WTC11 (cell line): ENCODE measurements around the gene TRPM2. TPM values are rescaled to one million over a fixed set of nuclear protein-coding genes. Genes with fewer than 3 reads are reported as not detected.

Source experiments
- ATAC-seq: fragments of 200-7000 bp; cut with Tn5 transposase; 2 replicates; pipeline ENCODE4 v1.10.0; 2021; ENCODE audit warnings: mild to moderate bottlenecking, moderate library complexity
- CTCF ChIA-PET: fragments of 300-600 bp; sonication (Branson Sonifier 250); formaldehyde crosslinking; loops from one replicate; lab custom pipeline; 2021; ENCODE audit warnings: antibody characterized with exemption; lab: Charles Lee
- POLR2A ChIA-PET: fragments of 350-600 bp; sonication (Branson Sonifier 250); formaldehyde crosslinking; loops from one replicate; lab custom pipeline; 2021; ENCODE audit warnings: antibody characterized with exemption; lab: Charles Lee
- DNase-seq: peaks from one replicate; pipeline ENCODE4 v3.0.0; 2021; ENCODE audit warnings: low spot score
- H3K27ac Mint-ChIP-seq: 2 replicates; pipeline ENCODE4 v1.8.0; 2021; ENCODE audit warnings: mixed read lengths
- H3K27me3 Mint-ChIP-seq: 2 replicates; pipeline ENCODE4 v1.8.0; 2021; ENCODE audit warnings: low read depth, mild to moderate bottlenecking, moderate library complexity, mixed read lengths
- H3K36me3 Mint-ChIP-seq: 2 replicates; pipeline ENCODE4 v1.8.0; 2021; ENCODE audit warnings: mixed read lengths
- H3K4me1 Mint-ChIP-seq: 2 replicates; pipeline ENCODE4 v1.8.0; 2022; ENCODE audit warnings: mixed read lengths
- H3K4me3 Mint-ChIP-seq: 2 replicates; pipeline ENCODE4 v1.8.0; 2021; ENCODE audit warnings: mild to moderate bottlenecking, moderate library complexity, mixed read lengths
- H3K9me3 Mint-ChIP-seq: 2 replicates; pipeline ENCODE4 v1.8.0; 2021; ENCODE audit warnings: mixed read lengths
- ATF1 ChIP-seq: sonication (generic); formaldehyde crosslinking; IDR thresholded peaks from 2 replicates; pipeline ENCODE4 v1.8.1; 2023; ENCODE audit warnings: mild to moderate bottlenecking, moderate library complexity, missing genetic modification reagents
- CBFB ChIP-seq: sonication (generic); formaldehyde crosslinking; IDR thresholded peaks from 2 replicates; pipeline ENCODE4 v1.8.1; 2022; ENCODE audit warnings: mild to moderate bottlenecking, low read depth, missing genetic modification reagents
- E2F5 ChIP-seq: sonication (generic); formaldehyde crosslinking; IDR thresholded peaks from 2 replicates; pipeline ENCODE4 v1.8.1; 2022; ENCODE audit warnings: mild to moderate bottlenecking, moderate library complexity, missing genetic modification reagents
- FOXP1 ChIP-seq: sonication (generic); formaldehyde crosslinking; IDR thresholded peaks from 2 replicates; pipeline ENCODE4 v1.8.0; 2022; ENCODE audit warnings: missing genetic modification reagents, mild to moderate bottlenecking, moderate library complexity, borderline replicate concordance
- GRHL2 ChIP-seq: fragments of 250-450 bp; sonication (Bioruptor Pico); IDR thresholded peaks from 2 replicates; pipeline ENCODE4 v1.8.0; 2022; ENCODE audit warnings: mild to moderate bottlenecking, moderate library complexity; ENCODE audit not compliant: insufficient replicate concordance, severe bottlenecking
- HMGA2 ChIP-seq: fragments of 250-450 bp; sonication (Bioruptor Pico); IDR thresholded peaks from 2 replicates; pipeline ENCODE4 v1.4.0; 2021; ENCODE audit warnings: mild to moderate bottlenecking, moderate library complexity
- MLX ChIP-seq: sonication (generic); formaldehyde crosslinking; IDR thresholded peaks from 2 replicates; pipeline ENCODE4 v1.8.1; 2023; ENCODE audit warnings: mild to moderate bottlenecking, missing genetic modification reagents, moderate library complexity
- MXD4 ChIP-seq: fragments of 250-450 bp; sonication (Bioruptor Pico); IDR thresholded peaks from 2 replicates; pipeline ENCODE4 v1.8.0; 2021; ENCODE audit warnings: mild to moderate bottlenecking, moderate library complexity, borderline replicate concordance
- MYBL2 ChIP-seq: sonication (generic); formaldehyde crosslinking; IDR thresholded peaks from 2 replicates; pipeline ENCODE4 v1.8.1; 2023; ENCODE audit warnings: mild to moderate bottlenecking, moderate library complexity, missing genetic modification reagents
- ZNF121 ChIP-seq: sonication (generic); formaldehyde crosslinking; IDR thresholded peaks from 2 replicates; pipeline ENCODE4 v1.8.0; 2023; ENCODE audit warnings: missing genetic modification reagents
- ZNF138 ChIP-seq: sonication (generic); formaldehyde crosslinking; conservative IDR thresholded peaks from 2 replicates; pipeline ENCODE4 v1.8.1; 2022; ENCODE audit warnings: mild to moderate bottlenecking, moderate library complexity, missing genetic modification reagents
- ZNF232 ChIP-seq: sonication (generic); formaldehyde crosslinking; IDR thresholded peaks from 2 replicates; pipeline ENCODE4 v1.8.0; 2022; ENCODE audit warnings: mild to moderate bottlenecking, missing genetic modification reagents
- total RNA-seq: library from RNA; stranded (reverse); gene quantifications from 3 replicates; pipeline ENCODE4 v1.2.3, GENCODE V29; 2021
- TF ChIP-seq, protein P1 (sequence below): sonication (generic); formaldehyde crosslinking; IDR thresholded peaks from 2 replicates; pipeline ENCODE4 v1.8.0; 2022; ENCODE audit warnings: mild to moderate bottlenecking, missing genetic modification reagents
- TF ChIP-seq, protein P2 (sequence below): sonication (generic); formaldehyde crosslinking; IDR thresholded peaks from 2 replicates; pipeline ENCODE4 v1.8.1; 2023; ENCODE audit warnings: mild to moderate bottlenecking, missing genetic modification reagents, moderate library complexity
- TF ChIP-seq, protein P3 (sequence below): fragments of 250-450 bp; sonication (Bioruptor Pico); IDR thresholded peaks from 2 replicates; pipeline ENCODE4 v1.9.0; 2021; ENCODE audit warnings: mild to moderate bottlenecking, borderline replicate concordance
- TF ChIP-seq, protein P4 (sequence below): sonication (generic); formaldehyde crosslinking; IDR thresholded peaks from 2 replicates; pipeline ENCODE4 v1.8.0; 2022; ENCODE audit warnings: missing genetic modification reagents
- TF ChIP-seq, protein P5 (sequence below): sonication (generic); formaldehyde crosslinking; IDR thresholded peaks from 2 replicates; pipeline ENCODE4 v1.8.0; 2023; ENCODE audit warnings: missing genetic modification reagents, mild to moderate bottlenecking, borderline replicate concordance
- TF ChIP-seq, protein P6 (sequence below): sonication (generic); formaldehyde crosslinking; IDR thresholded peaks from 2 replicates; pipeline ENCODE4 v1.8.0; 2022; ENCODE audit warnings: mild to moderate bottlenecking, missing genetic modification reagents

TRPM2 gene
- total RNA-seq, 1 experiment from 2014 or later, result 0.92 TPM

DNA sequence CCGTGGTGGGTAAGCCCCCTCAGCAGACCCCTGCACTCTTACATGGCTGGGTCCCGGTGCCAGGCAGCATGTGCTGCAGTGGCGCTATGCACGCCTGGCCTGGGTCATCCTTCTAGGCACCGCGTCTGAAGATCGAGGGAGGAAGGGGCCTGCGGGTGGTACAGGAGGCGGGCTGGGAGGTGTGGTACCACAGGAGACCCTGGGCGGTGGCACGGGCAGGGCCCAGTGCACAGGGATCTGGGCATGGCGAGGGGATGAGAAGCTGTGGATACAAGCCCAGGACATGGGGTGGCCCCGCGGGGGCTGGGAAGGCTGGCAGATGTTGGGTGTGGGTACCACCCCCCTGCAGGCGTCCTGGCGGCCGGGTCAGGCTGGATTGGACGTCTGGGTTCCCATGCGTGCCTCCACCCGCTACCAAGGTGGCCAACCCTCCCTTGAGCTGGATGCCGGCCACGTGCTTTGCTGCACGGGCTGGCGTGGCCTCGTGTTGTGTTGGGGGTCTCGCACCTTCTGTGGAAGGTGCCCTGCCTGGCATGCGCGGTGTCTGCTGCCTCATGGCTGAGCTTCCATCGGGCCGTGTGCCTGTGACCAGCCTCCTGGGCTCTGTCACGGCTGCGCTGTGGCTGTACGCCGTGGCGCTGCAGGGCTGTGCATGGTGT, 33.9 kb upstream of the TRPM2 start:
- Mint-ChIP-seq H3K27me3 (no peaks in the 10 kb centered on the region), H3K4me1 (no peaks in the 10 kb centered on the region), H3K9me3 (no peaks in the 10 kb centered on the region), H3K27ac (no peak overlapping the region), H3K36me3 (peaks cover 3% of the 10 kb centered on the region; the same call in 1 of the 2 replicates), H3K4me3 (no peak overlapping the region)
- POLR2A ChIA-PET, result interaction anchor here (0.6 kb wide), 1 partner anchor 968 kb away, joined by 4 read pairs; the partner anchor contains the start of gene POFUT2
- ATAC-seq (no peak), DNase-seq (no peak)
- CTCF ChIA-PET, result interaction anchor here (1.5 to 1.9 kb wide), 2 partner anchors 19 to 22 kb away, joined by 6 read pairs; no protein-coding TSS in a partner anchor
- no peak for TF ChIP-seq E2F5
- TF ChIP-seq, protein P1, sequence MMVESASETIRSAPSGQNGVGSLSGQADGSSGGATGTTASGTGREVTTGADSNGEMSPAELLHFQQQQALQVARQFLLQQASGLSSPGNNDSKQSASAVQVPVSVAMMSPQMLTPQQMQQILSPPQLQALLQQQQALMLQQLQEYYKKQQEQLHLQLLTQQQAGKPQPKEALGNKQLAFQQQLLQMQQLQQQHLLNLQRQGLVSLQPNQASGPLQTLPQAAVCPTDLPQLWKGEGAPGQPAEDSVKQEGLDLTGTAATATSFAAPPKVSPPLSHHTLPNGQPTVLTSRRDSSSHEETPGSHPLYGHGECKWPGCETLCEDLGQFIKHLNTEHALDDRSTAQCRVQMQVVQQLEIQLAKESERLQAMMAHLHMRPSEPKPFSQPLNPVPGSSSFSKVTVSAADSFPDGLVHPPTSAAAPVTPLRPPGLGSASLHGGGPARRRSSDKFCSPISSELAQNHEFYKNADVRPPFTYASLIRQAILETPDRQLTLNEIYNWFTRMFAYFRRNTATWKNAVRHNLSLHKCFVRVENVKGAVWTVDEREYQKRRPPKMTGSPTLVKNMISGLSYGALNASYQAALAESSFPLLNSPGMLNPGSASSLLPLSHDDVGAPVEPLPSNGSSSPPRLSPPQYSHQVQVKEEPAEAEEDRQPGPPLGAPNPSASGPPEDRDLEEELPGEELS (CRISPR knock-in tag), result no peak
- TF ChIP-seq ZNF138, result no peak
- no peak for TF ChIP-seq ZNF121 (CRISPR knock-in tag)
- TF ChIP-seq ZNF232 (CRISPR knock-in tag), result no peak
- TF ChIP-seq ATF1 (CRISPR knock-in tag), result no peak
- TF ChIP-seq FOXP1 (CRISPR knock-in tag), result no peak
- TF ChIP-seq, protein P2, sequence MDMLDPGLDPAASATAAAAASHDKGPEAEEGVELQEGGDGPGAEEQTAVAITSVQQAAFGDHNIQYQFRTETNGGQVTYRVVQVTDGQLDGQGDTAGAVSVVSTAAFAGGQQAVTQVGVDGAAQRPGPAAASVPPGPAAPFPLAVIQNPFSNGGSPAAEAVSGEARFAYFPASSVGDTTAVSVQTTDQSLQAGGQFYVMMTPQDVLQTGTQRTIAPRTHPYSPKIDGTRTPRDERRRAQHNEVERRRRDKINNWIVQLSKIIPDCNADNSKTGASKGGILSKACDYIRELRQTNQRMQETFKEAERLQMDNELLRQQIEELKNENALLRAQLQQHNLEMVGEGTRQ (CRISPR knock-in tag), result no peak
- TF ChIP-seq HMGA2 (CRISPR knock-in tag), result no peak
- no peak for TF ChIP-seq MLX (CRISPR knock-in tag)
- TF ChIP-seq, protein P3, sequence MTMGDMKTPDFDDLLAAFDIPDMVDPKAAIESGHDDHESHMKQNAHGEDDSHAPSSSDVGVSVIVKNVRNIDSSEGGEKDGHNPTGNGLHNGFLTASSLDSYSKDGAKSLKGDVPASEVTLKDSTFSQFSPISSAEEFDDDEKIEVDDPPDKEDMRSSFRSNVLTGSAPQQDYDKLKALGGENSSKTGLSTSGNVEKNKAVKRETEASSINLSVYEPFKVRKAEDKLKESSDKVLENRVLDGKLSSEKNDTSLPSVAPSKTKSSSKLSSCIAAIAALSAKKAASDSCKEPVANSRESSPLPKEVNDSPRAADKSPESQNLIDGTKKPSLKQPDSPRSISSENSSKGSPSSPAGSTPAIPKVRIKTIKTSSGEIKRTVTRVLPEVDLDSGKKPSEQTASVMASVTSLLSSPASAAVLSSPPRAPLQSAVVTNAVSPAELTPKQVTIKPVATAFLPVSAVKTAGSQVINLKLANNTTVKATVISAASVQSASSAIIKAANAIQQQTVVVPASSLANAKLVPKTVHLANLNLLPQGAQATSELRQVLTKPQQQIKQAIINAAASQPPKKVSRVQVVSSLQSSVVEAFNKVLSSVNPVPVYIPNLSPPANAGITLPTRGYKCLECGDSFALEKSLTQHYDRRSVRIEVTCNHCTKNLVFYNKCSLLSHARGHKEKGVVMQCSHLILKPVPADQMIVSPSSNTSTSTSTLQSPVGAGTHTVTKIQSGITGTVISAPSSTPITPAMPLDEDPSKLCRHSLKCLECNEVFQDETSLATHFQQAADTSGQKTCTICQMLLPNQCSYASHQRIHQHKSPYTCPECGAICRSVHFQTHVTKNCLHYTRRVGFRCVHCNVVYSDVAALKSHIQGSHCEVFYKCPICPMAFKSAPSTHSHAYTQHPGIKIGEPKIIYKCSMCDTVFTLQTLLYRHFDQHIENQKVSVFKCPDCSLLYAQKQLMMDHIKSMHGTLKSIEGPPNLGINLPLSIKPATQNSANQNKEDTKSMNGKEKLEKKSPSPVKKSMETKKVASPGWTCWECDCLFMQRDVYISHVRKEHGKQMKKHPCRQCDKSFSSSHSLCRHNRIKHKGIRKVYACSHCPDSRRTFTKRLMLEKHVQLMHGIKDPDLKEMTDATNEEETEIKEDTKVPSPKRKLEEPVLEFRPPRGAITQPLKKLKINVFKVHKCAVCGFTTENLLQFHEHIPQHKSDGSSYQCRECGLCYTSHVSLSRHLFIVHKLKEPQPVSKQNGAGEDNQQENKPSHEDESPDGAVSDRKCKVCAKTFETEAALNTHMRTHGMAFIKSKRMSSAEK (CRISPR knock-in tag), result no peak
- TF ChIP-seq, protein P4, sequence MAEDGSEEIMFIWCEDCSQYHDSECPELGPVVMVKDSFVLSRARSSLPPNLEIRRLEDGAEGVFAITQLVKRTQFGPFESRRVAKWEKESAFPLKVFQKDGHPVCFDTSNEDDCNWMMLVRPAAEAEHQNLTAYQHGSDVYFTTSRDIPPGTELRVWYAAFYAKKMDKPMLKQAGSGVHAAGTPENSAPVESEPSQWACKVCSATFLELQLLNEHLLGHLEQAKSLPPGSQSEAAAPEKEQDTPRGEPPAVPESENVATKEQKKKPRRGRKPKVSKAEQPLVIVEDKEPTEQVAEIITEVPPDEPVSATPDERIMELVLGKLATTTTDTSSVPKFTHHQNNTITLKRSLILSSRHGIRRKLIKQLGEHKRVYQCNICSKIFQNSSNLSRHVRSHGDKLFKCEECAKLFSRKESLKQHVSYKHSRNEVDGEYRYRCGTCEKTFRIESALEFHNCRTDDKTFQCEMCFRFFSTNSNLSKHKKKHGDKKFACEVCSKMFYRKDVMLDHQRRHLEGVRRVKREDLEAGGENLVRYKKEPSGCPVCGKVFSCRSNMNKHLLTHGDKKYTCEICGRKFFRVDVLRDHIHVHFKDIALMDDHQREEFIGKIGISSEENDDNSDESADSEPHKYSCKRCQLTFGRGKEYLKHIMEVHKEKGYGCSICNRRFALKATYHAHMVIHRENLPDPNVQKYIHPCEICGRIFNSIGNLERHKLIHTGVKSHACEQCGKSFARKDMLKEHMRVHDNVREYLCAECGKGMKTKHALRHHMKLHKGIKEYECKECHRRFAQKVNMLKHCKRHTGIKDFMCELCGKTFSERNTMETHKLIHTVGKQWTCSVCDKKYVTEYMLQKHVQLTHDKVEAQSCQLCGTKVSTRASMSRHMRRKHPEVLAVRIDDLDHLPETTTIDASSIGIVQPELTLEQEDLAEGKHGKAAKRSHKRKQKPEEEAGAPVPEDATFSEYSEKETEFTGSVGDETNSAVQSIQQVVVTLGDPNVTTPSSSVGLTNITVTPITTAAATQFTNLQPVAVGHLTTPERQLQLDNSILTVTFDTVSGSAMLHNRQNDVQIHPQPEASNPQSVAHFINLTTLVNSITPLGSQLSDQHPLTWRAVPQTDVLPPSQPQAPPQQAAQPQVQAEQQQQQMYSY, result no peak
- TF ChIP-seq GRHL2 (CRISPR knock-in tag), result no peak
- no peak for TF ChIP-seq MXD4 (CRISPR knock-in tag)
- TF ChIP-seq, protein P5, sequence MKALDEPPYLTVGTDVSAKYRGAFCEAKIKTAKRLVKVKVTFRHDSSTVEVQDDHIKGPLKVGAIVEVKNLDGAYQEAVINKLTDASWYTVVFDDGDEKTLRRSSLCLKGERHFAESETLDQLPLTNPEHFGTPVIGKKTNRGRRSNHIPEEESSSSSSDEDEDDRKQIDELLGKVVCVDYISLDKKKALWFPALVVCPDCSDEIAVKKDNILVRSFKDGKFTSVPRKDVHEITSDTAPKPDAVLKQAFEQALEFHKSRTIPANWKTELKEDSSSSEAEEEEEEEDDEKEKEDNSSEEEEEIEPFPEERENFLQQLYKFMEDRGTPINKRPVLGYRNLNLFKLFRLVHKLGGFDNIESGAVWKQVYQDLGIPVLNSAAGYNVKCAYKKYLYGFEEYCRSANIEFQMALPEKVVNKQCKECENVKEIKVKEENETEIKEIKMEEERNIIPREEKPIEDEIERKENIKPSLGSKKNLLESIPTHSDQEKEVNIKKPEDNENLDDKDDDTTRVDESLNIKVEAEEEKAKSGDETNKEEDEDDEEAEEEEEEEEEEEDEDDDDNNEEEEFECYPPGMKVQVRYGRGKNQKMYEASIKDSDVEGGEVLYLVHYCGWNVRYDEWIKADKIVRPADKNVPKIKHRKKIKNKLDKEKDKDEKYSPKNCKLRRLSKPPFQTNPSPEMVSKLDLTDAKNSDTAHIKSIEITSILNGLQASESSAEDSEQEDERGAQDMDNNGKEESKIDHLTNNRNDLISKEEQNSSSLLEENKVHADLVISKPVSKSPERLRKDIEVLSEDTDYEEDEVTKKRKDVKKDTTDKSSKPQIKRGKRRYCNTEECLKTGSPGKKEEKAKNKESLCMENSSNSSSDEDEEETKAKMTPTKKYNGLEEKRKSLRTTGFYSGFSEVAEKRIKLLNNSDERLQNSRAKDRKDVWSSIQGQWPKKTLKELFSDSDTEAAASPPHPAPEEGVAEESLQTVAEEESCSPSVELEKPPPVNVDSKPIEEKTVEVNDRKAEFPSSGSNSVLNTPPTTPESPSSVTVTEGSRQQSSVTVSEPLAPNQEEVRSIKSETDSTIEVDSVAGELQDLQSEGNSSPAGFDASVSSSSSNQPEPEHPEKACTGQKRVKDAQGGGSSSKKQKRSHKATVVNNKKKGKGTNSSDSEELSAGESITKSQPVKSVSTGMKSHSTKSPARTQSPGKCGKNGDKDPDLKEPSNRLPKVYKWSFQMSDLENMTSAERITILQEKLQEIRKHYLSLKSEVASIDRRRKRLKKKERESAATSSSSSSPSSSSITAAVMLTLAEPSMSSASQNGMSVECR (CRISPR knock-in tag), result no peak
- TF ChIP-seq, protein P6, sequence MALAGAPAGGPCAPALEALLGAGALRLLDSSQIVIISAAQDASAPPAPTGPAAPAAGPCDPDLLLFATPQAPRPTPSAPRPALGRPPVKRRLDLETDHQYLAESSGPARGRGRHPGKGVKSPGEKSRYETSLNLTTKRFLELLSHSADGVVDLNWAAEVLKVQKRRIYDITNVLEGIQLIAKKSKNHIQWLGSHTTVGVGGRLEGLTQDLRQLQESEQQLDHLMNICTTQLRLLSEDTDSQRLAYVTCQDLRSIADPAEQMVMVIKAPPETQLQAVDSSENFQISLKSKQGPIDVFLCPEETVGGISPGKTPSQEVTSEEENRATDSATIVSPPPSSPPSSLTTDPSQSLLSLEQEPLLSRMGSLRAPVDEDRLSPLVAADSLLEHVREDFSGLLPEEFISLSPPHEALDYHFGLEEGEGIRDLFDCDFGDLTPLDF (CRISPR knock-in tag), result no peak
- no peak for TF ChIP-seq CBFB (CRISPR knock-in tag)
- no peak for TF ChIP-seq MYBL2
